ENCODE results near the gene UAP1L1. TPM values are rescaled to one million over a fixed set of nuclear protein-coding genes. Genes with fewer than 3 reads are reported as not detected.

UAP1L1 gene
- 9.3 to 14.6 TPM (median 11.2 TPM) in 5 replicates for total RNA-seq (2022; extraction: Qiagen RNA extraction; ENCODE audit: low read depth)

DNA sequence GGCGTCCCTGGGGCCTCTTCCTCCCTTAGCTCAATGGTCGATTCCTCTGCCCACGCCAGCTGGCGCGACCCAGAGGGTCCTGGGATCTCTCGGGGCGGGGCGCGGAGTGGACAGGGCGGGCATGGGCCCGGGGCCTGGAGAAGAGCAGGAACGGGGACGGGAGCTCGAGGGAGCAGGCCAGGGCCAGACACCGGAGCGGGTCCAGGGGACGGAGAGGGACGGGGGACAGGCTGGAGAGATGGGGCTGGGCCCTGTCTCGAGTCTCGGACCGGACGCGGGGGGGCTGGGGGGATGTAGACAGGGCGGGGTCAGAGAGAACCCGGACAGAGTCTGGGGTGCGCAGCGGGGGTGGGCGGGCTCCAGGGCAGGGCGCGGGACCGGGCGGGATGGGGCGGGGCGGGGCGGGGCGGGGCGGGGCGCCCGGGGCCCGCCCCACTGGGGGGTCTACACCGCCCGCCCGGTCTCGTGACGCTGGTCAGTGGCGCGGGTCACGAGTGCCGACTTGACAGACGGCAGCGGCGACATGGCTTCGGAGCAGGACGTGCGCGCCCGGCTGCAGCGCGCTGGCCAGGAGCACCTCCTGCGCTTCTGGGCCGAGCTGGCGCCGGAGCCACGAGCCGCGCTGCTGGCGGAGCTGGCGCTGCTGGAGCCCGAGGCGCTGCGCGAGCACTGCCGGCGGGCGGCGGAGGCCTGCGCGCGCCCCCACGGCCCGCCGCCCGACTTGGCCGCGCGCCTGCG, at the start of gene UAP1L1:
UAP1L1 (plus strand) TSS at position 508 of the 738 bp plus-strand sequence; CDS start at position 524, 16 bp downstream.

DNA sequence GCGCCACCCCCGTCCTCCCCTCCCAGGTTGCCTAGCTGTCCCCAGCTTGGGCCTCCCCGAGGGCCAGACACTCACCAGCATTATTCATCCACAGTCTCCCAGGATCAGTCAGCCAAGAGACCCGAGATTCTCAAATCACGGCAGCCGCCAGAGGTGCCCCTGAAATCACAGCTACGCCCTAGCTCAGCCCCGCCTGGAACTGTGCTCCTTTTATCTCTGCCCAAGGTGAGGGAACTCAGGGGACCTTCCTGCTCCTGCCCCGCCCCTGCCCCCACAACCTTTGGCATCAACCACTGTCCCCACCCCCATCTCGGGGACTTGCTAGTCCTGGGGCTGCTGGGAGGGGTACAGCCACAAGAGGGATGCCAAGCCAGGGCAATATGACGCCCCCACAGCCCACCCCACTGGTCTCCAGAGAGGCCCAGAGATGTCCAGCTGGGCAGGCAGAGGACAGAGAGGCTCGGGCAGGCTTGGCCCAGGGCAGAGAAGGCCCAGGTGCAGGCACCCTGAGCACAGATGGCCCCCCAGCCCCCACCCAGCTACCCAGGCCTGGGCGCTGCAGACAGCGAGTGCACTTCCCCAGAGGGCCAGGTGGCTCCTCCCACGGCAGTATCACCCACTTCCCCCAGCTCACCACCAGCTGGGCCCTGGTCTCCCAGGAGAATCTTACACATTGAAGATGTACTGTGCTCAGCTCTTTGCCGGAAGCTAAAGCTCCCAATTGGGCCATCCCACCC, 45.2 kb upstream of the UAP1L1 start, which contains the start of gene FUT7:
FUT7 (minus strand) TSS at position 185 of the 737 bp plus-strand sequence; CDS start at position 88, 97 bp downstream.

GRCh38 chr9:137046088-137046787, 31.1 kb upstream of the UAP1L1 start, which contains the start of gene NPDC1:
TSS of gene NPDC1 (minus strand) at chr9:137046177. CDS start at chr9:137045989, 188 bp downstream.

DNA sequence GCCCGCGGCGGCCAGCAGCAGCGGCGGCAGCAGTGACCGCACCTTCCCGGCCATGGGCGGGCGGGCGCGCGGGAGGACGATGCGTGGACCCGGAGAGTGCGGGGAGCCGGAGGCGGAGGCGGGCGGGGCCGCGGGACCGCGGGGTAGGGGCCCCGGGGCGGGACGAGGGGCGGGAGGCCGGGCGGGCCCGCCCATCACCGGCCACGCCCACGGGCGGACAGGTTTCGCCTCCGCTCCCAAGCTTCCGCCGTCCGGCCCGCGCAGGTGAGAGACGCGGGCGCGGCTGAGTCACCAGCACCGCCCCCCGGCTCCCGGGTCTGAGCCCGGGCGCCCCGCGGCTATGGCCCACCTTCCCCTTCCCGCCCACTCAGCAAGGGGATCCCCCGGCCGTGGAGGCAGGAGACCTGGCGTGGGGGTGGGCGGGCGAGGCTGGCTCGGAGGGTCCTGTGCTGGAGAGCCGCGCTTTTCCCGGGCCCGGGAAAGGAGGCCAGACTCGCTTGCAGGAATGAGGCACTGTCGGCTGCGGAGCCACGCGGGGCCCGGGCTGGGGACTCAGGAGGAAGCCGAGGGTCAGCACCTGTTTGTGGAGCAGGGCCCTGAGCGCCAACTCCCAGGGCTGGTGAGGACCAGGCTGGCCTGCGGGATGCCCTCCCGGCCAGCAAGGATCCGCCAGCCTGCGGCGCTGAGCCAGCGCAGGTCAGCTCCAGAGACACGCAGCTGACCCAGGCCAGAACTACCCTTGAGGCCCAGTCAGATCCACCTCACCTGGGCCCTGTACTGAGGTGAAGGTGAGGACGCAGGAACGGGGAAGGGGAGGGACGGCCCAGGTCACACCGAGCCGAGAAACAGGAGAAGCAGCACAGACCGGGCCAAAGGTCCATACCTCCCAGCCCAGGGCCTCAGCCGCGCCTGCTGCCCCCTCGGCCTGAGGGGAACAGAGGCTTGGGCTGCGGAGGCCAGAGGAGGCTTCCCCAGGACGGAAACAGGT, 23.1 kb upstream of the UAP1L1 start, which contains the start of gene ENTPD2:
ENTPD2 (minus strand) TSS at position 118 of the 988 bp plus-strand sequence; CDS start at position 54, 64 bp downstream.

DNA sequence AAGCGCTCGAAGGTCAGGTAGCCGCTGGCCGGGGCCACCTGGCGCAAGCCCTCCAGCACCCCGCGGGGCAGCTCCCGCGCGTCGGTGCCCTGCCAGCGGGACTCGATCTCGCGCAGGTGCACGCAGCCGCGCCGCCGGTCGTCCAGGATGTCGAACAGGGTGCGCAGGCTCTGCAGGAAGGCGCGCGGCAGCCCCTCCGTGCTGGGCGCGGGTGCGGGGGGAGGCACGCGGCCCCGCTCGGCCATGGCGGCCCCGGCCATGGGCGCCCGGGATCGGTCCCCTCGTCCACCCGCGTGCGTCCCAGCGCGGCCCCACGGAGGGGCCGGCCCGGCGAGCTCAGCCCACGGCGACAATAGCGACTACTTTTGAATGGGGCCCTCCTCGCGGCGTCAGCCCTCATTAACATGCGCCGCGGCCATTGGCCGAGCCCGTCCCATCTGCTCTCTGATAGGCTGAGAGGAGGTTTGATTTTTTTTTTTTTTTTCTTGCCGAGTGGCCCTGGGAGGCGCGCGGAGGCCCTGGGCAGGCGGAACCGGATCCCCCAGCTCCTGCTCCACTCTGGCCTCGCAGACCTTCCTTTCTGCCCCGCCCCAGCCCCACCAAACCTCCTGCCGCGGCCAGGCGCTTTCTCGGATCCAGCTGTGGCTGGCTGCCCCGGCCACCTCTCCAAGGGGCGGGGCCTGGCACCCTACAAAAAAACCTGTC, 7.0 kb upstream of the UAP1L1 start, which contains the start of gene SAPCD2:
SAPCD2 (minus strand) TSS at position 357 of the 705 bp plus-strand sequence; CDS start at position 260, 97 bp downstream.

GRCh38 chr9:137086531-137087408, 9.5 kb downstream of the UAP1L1 start, which contains the start of gene MAN1B1:
TSS of gene MAN1B1 (plus strand) at chr9:137086985. CDS start at chr9:137087000, 15 bp downstream.

DNA sequence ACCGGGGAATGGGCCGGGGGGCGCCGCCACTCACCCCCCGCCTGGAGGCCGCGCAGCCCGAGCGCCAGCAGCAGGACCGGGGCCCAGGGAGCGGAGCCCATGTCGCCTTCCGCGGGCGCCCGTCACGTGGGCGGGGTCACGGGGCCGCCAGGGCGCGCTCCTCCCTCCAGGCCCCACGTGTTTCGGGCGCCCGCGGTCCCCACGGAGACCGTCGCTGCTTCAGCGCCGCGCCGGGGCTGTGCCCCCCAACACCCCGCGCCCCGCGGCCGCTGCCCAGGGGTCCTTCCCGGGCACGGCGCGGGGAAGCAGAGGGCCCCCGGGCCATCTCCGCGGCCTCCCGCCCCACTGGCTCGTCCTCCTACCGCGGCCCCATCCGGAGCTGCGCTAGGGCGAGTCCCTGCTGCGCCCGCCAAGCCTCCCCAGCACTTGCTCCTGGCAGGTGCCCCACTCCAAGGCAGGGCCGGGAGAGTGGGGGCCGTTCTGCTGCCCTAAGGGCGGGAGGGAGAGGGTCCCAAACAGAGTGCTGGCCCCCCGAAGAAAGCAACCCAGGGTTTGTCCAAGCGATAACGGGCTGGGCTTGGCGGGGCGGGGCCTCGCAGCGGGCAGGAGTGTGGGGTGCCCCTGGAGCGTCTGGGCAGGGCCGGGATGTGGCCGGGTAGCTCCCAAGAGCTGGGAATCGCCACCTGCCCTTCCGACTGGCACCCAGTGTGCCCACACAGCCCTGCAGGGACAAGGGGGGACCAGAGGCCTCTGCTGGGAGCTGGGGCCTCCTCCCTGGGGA, 37.5 kb downstream of the UAP1L1 start, which contains the start of gene DPP7:
DPP7 (minus strand) TSS at position 121 of the 781 bp plus-strand sequence; CDS start at position 101, 20 bp downstream.

Other genes starting within 250 kb of the UAP1L1 start
- gene AJM1, start 235.0 kb upstream of the UAP1L1 start, total RNA-seq (2022; extraction: Qiagen RNA extraction; ENCODE audit: low read depth): 3.1 to 4.4 TPM (median 4.0 TPM) in 5 replicates
- gene PHPT1, start 228.1 kb upstream of the UAP1L1 start, total RNA-seq (2022; extraction: Qiagen RNA extraction; ENCODE audit: low read depth): 264 to 320 TPM (median 309 TPM) in 5 replicates
- gene MAMDC4, start 225.2 kb upstream of the UAP1L1 start, total RNA-seq (2022; extraction: Qiagen RNA extraction; ENCODE audit: low read depth): 1.8 to 5.2 TPM (median 3.6 TPM) in 5 replicates
- 453 to 576 TPM (median 473 TPM) in 5 replicates for gene EDF1, start 211.2 kb upstream of the UAP1L1 start, total RNA-seq (2022; extraction: Qiagen RNA extraction; ENCODE audit: low read depth)
- gene TRAF2, start 191.0 kb upstream of the UAP1L1 start, total RNA-seq (2022; extraction: Qiagen RNA extraction; ENCODE audit: low read depth): 43.0 to 67.7 TPM (median 61.3 TPM) in 5 replicates
- 58.4 to 107 TPM (median 95.0 TPM) in 5 replicates for gene FBXW5, start 132.8 kb upstream of the UAP1L1 start, total RNA-seq (2022; extraction: Qiagen RNA extraction; ENCODE audit: low read depth)
- 0.24 to 2.2 TPM (median 0.66 TPM) in 5 replicates for gene C8G, start 132.3 kb upstream of the UAP1L1 start, total RNA-seq (2022; extraction: Qiagen RNA extraction; ENCODE audit: low read depth)
- gene LCN12, start 125.2 kb upstream of the UAP1L1 start, total RNA-seq (2022; extraction: Qiagen RNA extraction; ENCODE audit: low read depth): 0.61 to 1.6 TPM (median 0.86 TPM) in 5 replicates
- 0.25 to 0.76 TPM (median 0.59 TPM) in 3 of 5 replicates, not detected in the others for gene PTGDS, start 100.0 kb upstream of the UAP1L1 start, total RNA-seq (2022; extraction: Qiagen RNA extraction; ENCODE audit: low read depth)
- gene LCNL1, start 94.5 kb upstream of the UAP1L1 start, total RNA-seq (2022; extraction: Qiagen RNA extraction; ENCODE audit: low read depth): not detected in 5 replicates
- 42.1 to 79.2 TPM (median 76.4 TPM) in 5 replicates for gene PAXX, start 85.1 kb upstream of the UAP1L1 start, total RNA-seq (2022; extraction: Qiagen RNA extraction; ENCODE audit: low read depth)
- gene CLIC3, start 80.9 kb upstream of the UAP1L1 start, total RNA-seq (2022; extraction: Qiagen RNA extraction; ENCODE audit: low read depth): 2.0 to 3.7 TPM (median 3.4 TPM) in 5 replicates
- 18.6 to 29.0 TPM (median 26.5 TPM) in 5 replicates for gene ABCA2, start 49.3 kb upstream of the UAP1L1 start, total RNA-seq (2022; extraction: Qiagen RNA extraction; ENCODE audit: low read depth)
- 0.07 to 0.09 TPM (median 0.08 TPM) in 3 of 5 replicates, not detected in the others for gene FUT7, start 45.4 kb upstream of the UAP1L1 start, total RNA-seq (2022; extraction: Qiagen RNA extraction; ENCODE audit: low read depth)
- 37.1 to 85.1 TPM (median 73.1 TPM) in 5 replicates for gene NPDC1, start 31.3 kb upstream of the UAP1L1 start, total RNA-seq (2022; extraction: Qiagen RNA extraction; ENCODE audit: low read depth)
- 0.31 to 1.1 TPM (median 0.91 TPM) in 5 replicates for gene ENTPD2, start 23.5 kb upstream of the UAP1L1 start, total RNA-seq (2022; extraction: Qiagen RNA extraction; ENCODE audit: low read depth)
- gene SAPCD2, start 7.0 kb upstream of the UAP1L1 start, total RNA-seq (2022; extraction: Qiagen RNA extraction; ENCODE audit: low read depth): 14.0 to 28.0 TPM (median 25.8 TPM) in 5 replicates
- 42.0 to 52.8 TPM (median 50.3 TPM) in 5 replicates for gene MAN1B1, start 9.5 kb downstream of the UAP1L1 start, total RNA-seq (2022; extraction: Qiagen RNA extraction; ENCODE audit: low read depth)
- gene DPP7, start 37.2 kb downstream of the UAP1L1 start, total RNA-seq (2022; extraction: Qiagen RNA extraction; ENCODE audit: low read depth): 71.8 to 128 TPM (median 111 TPM) in 5 replicates
- 0.26 to 0.78 TPM (median 0.52 TPM) in 5 replicates for gene GRIN1, start 61.6 kb downstream of the UAP1L1 start, total RNA-seq (2022; extraction: Qiagen RNA extraction; ENCODE audit: low read depth)
- 0.50 to 1.9 TPM (median 1.9 TPM) in 5 replicates for gene LRRC26, start 92.5 kb downstream of the UAP1L1 start, total RNA-seq (2022; extraction: Qiagen RNA extraction; ENCODE audit: low read depth)
- not detected in 5 replicates for gene TMEM210, start 94.5 kb downstream of the UAP1L1 start, total RNA-seq (2022; extraction: Qiagen RNA extraction; ENCODE audit: low read depth)
- 21.7 to 38.1 TPM (median 33.0 TPM) in 5 replicates for gene ANAPC2, start 111.0 kb downstream of the UAP1L1 start, total RNA-seq (2022; extraction: Qiagen RNA extraction; ENCODE audit: low read depth)
- 103 to 153 TPM (median 139 TPM) in 5 replicates for gene SSNA1, start 111.2 kb downstream of the UAP1L1 start, total RNA-seq (2022; extraction: Qiagen RNA extraction; ENCODE audit: low read depth)
- 5.1 to 10.4 TPM (median 8.8 TPM) in 5 replicates for gene TPRN, start 123.2 kb downstream of the UAP1L1 start, total RNA-seq (2022; extraction: Qiagen RNA extraction; ENCODE audit: low read depth)
- gene TMEM203, start 128.1 kb downstream of the UAP1L1 start, total RNA-seq (2022; extraction: Qiagen RNA extraction; ENCODE audit: low read depth): 33.4 to 46.5 TPM (median 43.2 TPM) in 5 replicates
- 10.9 to 18.5 TPM (median 16.3 TPM) in 5 replicates for gene NDOR1, start 128.2 kb downstream of the UAP1L1 start, total RNA-seq (2022; extraction: Qiagen RNA extraction; ENCODE audit: low read depth)
- 1.1 to 2.2 TPM (median 2.0 TPM) in 5 replicates for gene RNF208, start 144.7 kb downstream of the UAP1L1 start, total RNA-seq (2022; extraction: Qiagen RNA extraction; ENCODE audit: low read depth)
- gene CYSRT1, start 147.7 kb downstream of the UAP1L1 start, total RNA-seq (2022; extraction: Qiagen RNA extraction; ENCODE audit: low read depth): 2.7 to 4.3 TPM (median 4.1 TPM) in 5 replicates
- 0.16 to 0.23 TPM (median 0.23 TPM) in 3 of 5 replicates, not detected in the others for gene RNF224, start 150.0 kb downstream of the UAP1L1 start, total RNA-seq (2022; extraction: Qiagen RNA extraction; ENCODE audit: low read depth)
- gene SLC34A3, start 153.4 kb downstream of the UAP1L1 start, total RNA-seq (2022; extraction: Qiagen RNA extraction; ENCODE audit: low read depth): 0.07 to 0.08 TPM (median 0.07 TPM) in 3 of 5 replicates, not detected in the others
- gene TUBB4B, start 163.8 kb downstream of the UAP1L1 start, total RNA-seq (2022; extraction: Qiagen RNA extraction; ENCODE audit: low read depth): 579 to 790 TPM (median 733 TPM) in 5 replicates
- not detected in 5 replicates for gene STPG3, start 173.8 kb downstream of the UAP1L1 start, total RNA-seq (2022; extraction: Qiagen RNA extraction; ENCODE audit: low read depth)
- 41.2 to 58.1 TPM (median 53.4 TPM) in 5 replicates for gene NELFB, start 177.8 kb downstream of the UAP1L1 start, total RNA-seq (2022; extraction: Qiagen RNA extraction; ENCODE audit: low read depth)
- gene TOR4A, start 200.2 kb downstream of the UAP1L1 start, total RNA-seq (2022; extraction: Qiagen RNA extraction; ENCODE audit: low read depth): 18.6 to 30.7 TPM (median 27.4 TPM) in 5 replicates
- 3.9 to 9.5 TPM (median 7.7 TPM) in 5 replicates for gene NRARP, start 224.8 kb downstream of the UAP1L1 start, total RNA-seq (2022; extraction: Qiagen RNA extraction; ENCODE audit: low read depth)